ENCODE data around the gene NAT9.

DNA sequence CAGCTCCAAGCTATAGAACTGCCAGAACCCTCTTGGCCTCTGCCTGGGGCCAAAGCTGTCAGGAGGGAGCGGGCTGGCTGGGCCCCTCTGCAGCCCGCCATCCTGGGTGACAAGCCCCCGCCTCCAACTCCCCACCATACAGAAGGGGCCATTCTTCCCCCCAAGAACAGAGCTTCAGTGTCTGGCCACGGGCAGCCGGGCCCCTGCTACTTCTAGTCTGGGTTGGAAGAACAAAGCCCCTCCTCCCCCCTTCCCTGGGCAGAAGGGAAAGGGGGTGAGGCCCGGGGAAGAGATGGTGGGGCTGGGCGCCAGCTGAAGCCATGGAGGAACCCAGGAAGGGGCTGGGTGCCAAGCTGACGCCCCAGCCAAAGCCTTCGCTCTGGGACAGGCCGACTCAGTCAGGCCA, 9.0 kb downstream of the NAT9 start:
- TF ChIP-seq ZFP30 (CRISPR knock-in tag; IDR thresholded peaks at IDR 0.05) (no peak), OSR1 (CRISPR knock-in tag; IDR thresholded peaks at IDR 0.05) (no peak), TCF4 (CRISPR knock-in tag; IDR thresholded peaks at IDR 0.05; ENCODE audit: borderline replicate concordance) (no peak), PATZ1 (CRISPR knock-in tag; IDR thresholded peaks at IDR 0.05; ENCODE audit: borderline replicate concordance) (no peak), TOX (CRISPR knock-in tag; IDR thresholded peaks at IDR 0.05; ENCODE audit: borderline replicate concordance) (no peak), SNAI2 (CRISPR knock-in tag; IDR thresholded peaks at IDR 0.05) (no peak), GLIS3 (CRISPR knock-in tag; IDR thresholded peaks at IDR 0.05) (no peak), ESRRG (CRISPR knock-in tag; IDR thresholded peaks at IDR 0.05) (no peak), ISL1 (CRISPR knock-in tag; IDR thresholded peaks at IDR 0.05) (no peak), PPARA (CRISPR knock-in tag; IDR thresholded peaks at IDR 0.05; ENCODE audit: borderline replicate concordance) (no peak), RARB (CRISPR knock-in tag; IDR thresholded peaks at IDR 0.05) (no peak)
- TF ChIP-seq, protein P1, sequence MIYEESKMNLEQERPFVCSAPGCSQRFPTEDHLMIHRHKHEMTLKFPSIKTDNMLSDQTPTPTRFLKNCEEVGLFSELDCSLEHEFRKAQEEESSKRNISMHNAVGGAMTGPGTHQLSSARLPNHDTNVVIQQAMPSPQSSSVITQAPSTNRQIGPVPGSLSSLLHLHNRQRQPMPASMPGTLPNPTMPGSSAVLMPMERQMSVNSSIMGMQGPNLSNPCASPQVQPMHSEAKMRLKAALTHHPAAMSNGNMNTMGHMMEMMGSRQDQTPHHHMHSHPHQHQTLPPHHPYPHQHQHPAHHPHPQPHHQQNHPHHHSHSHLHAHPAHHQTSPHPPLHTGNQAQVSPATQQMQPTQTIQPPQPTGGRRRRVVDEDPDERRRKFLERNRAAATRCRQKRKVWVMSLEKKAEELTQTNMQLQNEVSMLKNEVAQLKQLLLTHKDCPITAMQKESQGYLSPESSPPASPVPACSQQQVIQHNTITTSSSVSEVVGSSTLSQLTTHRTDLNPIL (CRISPR knock-in tag; IDR thresholded peaks at IDR 0.05; ENCODE audit: low read depth) = no peak
